ENCODE measurements around the gene UFC1. TPM values are rescaled to one million over a fixed set of nuclear protein-coding genes. Genes with fewer than 3 reads are reported as not detected.

The UFC1 gene
- total RNA-seq, 1 donor from 2014 or later = 91.0 TPM

GRCh38 chr1:161198897-161199431 is 45.2 kb downstream of the UFC1 start, which contains the start of gene ADAMTS4:
ADAMTS4 (minus strand) TSS chr1:161199054; CDS start chr1:161198627, 427 bp downstream.
- Histone ChIP-seq H3K36me3 (ENCODE audit: insufficient read depth, low read length) (peaks cover 4% of the 10 kb centered on the region), H3K4me2 (ENCODE audit: low read length) (peak within 1 kb of the TSS; percentile 60), H3K9me3 (ENCODE audit: insufficient read depth, low read depth, low read length) (no peaks in the 10 kb centered on the region), H2AFZ (ENCODE audit: low read depth, low read length) (peak within 1 kb of the TSS; percentile 80), H4K20me1 (ENCODE audit: insufficient read depth, low read length) (no peaks in the 10 kb centered on the region), H3K27ac (ENCODE audit: low read depth, low read length) (no peak within 1 kb of the TSS), H3K27me3 (ENCODE audit: insufficient read depth, low read length) (no peaks in the 10 kb centered on the region), H3K9ac (ENCODE audit: low read length) (peak within 1 kb of the TSS; percentile 64), H3K79me2 (ENCODE audit: insufficient read depth, low read length) (peaks cover 19% of the 10 kb centered on the region), H3K4me3 (ENCODE audit: insufficient read depth, low read depth, low read length) (no peak within 1 kb of the TSS), H3K4me1 (ENCODE audit: insufficient read depth, low read length) (peaks cover 36% of the 10 kb centered on the region)
- no peak for FAIRE-seq
- Mint-ChIP-seq H3K27ac (ENCODE audit: unreplicated experiment) (no peak within 1 kb of the TSS), H3K36me3 (ENCODE audit: low read depth, unreplicated experiment) (no peaks in the 10 kb centered on the region), H3K9me3 (ENCODE audit: unreplicated experiment) (no peaks in the 10 kb centered on the region), H3K4me3 (ENCODE audit: unreplicated experiment) (peak within 1 kb of the TSS; percentile 64), H3K27me3 (ENCODE audit: low read depth, unreplicated experiment) (no peaks in the 10 kb centered on the region), H3K4me1 (ENCODE audit: low read depth, unreplicated experiment) (peaks cover 29% of the 10 kb centered on the region)
- DNase-seq (ENCODE audit: low read depth) = peak; percentile 25
- TF ChIP-seq CTCF (IDR thresholded peaks at IDR 0.05; ENCODE audit: insufficient read depth, low read depth, low read length) = no peak

DNA sequence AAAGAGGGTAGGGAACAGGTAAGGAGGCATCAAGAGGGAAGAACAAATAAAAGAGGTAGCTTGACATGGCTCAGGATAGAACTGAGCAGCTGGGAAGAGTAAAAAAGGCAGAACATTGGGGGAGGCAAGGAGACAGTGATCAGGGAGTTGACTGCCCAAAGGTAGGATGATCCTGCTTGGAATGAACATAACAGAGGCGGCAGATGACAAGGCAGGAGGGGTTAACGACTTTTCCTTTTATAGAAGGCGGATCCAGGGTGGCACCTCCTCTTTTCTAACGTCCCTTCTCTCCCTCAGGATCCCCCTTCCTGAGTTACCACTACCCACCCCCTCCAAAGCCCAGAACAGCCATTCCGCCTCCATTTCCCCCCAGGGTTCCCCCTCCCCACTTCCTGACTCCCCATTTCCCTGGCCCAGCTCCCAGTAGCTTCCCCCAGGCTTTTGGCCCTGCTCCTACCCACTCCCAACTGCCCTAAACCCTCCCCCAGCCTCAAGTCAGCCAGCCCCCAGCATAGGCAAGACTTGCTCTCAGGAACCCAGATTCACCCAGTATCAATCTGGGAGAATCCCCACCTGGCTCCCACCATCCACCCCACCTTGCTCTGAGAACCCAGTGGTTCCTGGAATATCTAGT is 45.8 kb downstream of the UFC1 start:
- Histone ChIP-seq H3K9me3 (ENCODE audit: insufficient read depth, low read depth, low read length) (no peaks in the 10 kb centered on the region), H3K4me1 (ENCODE audit: insufficient read depth, low read length) (peaks cover 36% of the 10 kb centered on the region), H3K36me3 (ENCODE audit: insufficient read depth, low read length) (peaks cover 11% of the 10 kb centered on the region), H3K79me2 (ENCODE audit: insufficient read depth, low read length) (peaks cover 25% of the 10 kb centered on the region), H4K20me1 (ENCODE audit: insufficient read depth, low read length) (no peaks in the 10 kb centered on the region), H3K27ac (ENCODE audit: low read depth, low read length) (no peak overlapping the region), H3K4me2 (ENCODE audit: low read length) (no peak overlapping the region), H3K4me3 (ENCODE audit: insufficient read depth, low read depth, low read length) (no peak overlapping the region), H3K27me3 (ENCODE audit: insufficient read depth, low read length) (no peaks in the 10 kb centered on the region), H3K9ac (ENCODE audit: low read length) (no peak overlapping the region), H2AFZ (ENCODE audit: low read depth, low read length) (peak overlapping the region; percentile 63)
- H3K4me3 Mint-ChIP-seq (ENCODE audit: unreplicated experiment) = no peak overlapping the region
- FAIRE-seq (no peak), DNase-seq (ENCODE audit: low read depth) (no peak)
- no peak overlapping the region for H3K27ac Mint-ChIP-seq (ENCODE audit: unreplicated experiment)
- H3K36me3 Mint-ChIP-seq (ENCODE audit: low read depth, unreplicated experiment) = no peaks in the 10 kb centered on the region
- no peaks in the 10 kb centered on the region for H3K9me3 Mint-ChIP-seq (ENCODE audit: unreplicated experiment)
- TF ChIP-seq EZH2 (IDR thresholded peaks at IDR 0.05; ENCODE audit: insufficient read depth, low read length) = no peak
- no peak for TF ChIP-seq CTCF (IDR thresholded peaks at IDR 0.05; ENCODE audit: insufficient read depth, low read depth, low read length)
- H3K27me3 Mint-ChIP-seq (ENCODE audit: low read depth, unreplicated experiment) = no peaks in the 10 kb centered on the region
- H3K4me1 Mint-ChIP-seq (ENCODE audit: low read depth, unreplicated experiment) = peaks cover 29% of the 10 kb centered on the region

DNA sequence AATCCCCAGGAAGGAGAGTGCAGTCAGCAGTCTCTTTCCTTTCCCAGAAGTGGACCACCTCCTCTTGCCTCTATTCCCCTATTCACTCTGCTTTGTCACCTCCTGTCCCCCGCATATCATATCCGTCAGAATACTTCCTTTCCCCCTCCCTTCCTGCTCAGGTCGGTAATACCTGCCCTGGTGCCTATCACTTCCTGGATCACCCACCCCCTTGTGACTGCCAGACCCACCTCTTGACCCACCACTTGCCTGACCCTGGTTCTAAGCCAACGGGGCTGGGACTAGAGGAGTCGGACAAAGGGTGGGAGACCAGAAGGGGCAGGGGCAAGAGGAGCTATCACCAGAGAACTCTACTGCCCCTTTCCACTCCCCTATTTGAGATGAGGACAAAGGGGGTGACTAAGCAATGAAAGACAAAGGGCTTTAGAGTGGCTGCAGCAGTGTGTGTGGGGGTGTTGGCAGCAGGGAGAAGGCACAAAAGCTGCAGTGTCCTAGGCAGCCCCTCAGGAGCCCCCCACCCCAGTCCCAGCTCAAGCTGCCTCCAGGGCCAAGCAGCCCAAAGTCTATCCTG is 46.7 kb downstream of the UFC1 start:
- H3K27me3 ChIP-seq (ENCODE audit: insufficient read depth, low read length) = no peaks in the 10 kb centered on the region
- no peak overlapping the region for H3K4me2 ChIP-seq (ENCODE audit: low read length)
- H3K9me3 Mint-ChIP-seq (ENCODE audit: unreplicated experiment) = no peaks in the 10 kb centered on the region
- H3K4me3 Mint-ChIP-seq (ENCODE audit: unreplicated experiment) = no peak overlapping the region
- peak overlapping the region; percentile 90 for H3K27ac ChIP-seq (ENCODE audit: low read depth, low read length)
- peaks cover 30% of the 10 kb centered on the region for H3K4me1 Mint-ChIP-seq (ENCODE audit: low read depth, unreplicated experiment)
- H3K4me3 ChIP-seq (ENCODE audit: insufficient read depth, low read depth, low read length) = no peak overlapping the region
- H3K9me3 ChIP-seq (ENCODE audit: insufficient read depth, low read depth, low read length) = no peaks in the 10 kb centered on the region
- FAIRE-seq = no peak
- H3K36me3 ChIP-seq (ENCODE audit: insufficient read depth, low read length) = peaks cover 11% of the 10 kb centered on the region
- TF ChIP-seq CTCF (IDR thresholded peaks at IDR 0.05; ENCODE audit: insufficient read depth, low read depth, low read length) (no peak), EZH2 (IDR thresholded peaks at IDR 0.05; ENCODE audit: insufficient read depth, low read length) (no peak)
- H3K36me3 Mint-ChIP-seq (ENCODE audit: low read depth, unreplicated experiment) = no peaks in the 10 kb centered on the region
- no peaks in the 10 kb centered on the region for H4K20me1 ChIP-seq (ENCODE audit: insufficient read depth, low read length)
- no peak overlapping the region for H3K9ac ChIP-seq (ENCODE audit: low read length)
- H3K4me1 ChIP-seq (ENCODE audit: insufficient read depth, low read length) = peaks cover 36% of the 10 kb centered on the region
- no peaks in the 10 kb centered on the region for H3K27me3 Mint-ChIP-seq (ENCODE audit: low read depth, unreplicated experiment)
- H2AFZ ChIP-seq (ENCODE audit: low read depth, low read length) = peak overlapping the region; percentile 75
- H3K79me2 ChIP-seq (ENCODE audit: insufficient read depth, low read length) = peaks cover 28% of the 10 kb centered on the region
- peak overlapping the region; percentile 81 for H3K27ac Mint-ChIP-seq (ENCODE audit: unreplicated experiment)
- no peak for DNase-seq (ENCODE audit: low read depth)
